Measurements from ENCODE around the gene TRIP12.
"Not testable (repeated sequence)": the region's sequence is repeated elsewhere in the genome, so short reads cannot be mapped to it uniquely, and the experiment has no call there.

Gene TRIP12

DNA sequence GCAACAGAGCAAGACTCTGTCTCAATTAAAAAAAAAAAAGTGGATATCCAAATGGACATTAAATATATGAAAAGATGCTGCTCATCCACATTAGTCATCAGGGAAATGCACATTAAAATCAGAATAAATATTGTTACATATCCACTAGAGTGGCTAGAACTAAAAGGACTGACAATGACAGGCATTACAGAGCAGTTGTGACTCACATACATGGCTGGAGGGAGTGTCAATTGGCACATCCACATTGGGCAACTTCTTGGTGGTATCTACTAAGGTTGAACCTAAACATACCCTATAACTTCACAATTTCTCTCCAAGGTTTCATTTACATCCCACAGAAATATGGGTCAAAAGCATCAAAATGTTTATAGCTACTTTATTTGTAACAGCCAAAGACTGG, 193.4 kb downstream of the TRIP12 start:
- TF ChIP-seq POLR2A (IDR thresholded peaks at IDR 0.05; ENCODE audit: low read length): no peak
- TF ChIP-seq GATA1 (IDR thresholded peaks at IDR 0.05; ENCODE audit: low read depth, low read length): no peak
- no peak for DNase-seq

DNA sequence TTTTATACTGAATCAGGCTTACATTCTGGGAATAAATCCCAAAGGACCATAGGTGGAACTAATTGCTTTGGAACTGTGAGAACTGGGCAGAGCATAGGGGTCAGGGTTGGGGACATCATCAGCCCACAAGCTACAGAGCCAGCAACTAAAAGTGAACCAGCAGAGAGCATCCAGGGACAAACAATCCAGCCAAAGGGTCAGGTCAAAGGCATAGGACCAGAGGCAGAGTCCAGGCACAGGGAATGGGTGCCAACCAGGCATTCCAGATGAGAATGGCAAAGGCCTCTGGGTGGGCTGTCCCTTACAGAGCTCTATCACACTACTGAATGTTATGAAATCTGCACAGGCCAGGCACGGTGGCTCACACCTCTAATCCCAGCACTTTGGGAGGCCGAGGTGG, 195.2 kb downstream of the TRIP12 start:
- no peak for DNase-seq
- no peak for TF ChIP-seq GATA1 (IDR thresholded peaks at IDR 0.05; ENCODE audit: low read depth, low read length)
- TF ChIP-seq POLR2A (IDR thresholded peaks at IDR 0.05; ENCODE audit: low read length): no peak

DNA sequence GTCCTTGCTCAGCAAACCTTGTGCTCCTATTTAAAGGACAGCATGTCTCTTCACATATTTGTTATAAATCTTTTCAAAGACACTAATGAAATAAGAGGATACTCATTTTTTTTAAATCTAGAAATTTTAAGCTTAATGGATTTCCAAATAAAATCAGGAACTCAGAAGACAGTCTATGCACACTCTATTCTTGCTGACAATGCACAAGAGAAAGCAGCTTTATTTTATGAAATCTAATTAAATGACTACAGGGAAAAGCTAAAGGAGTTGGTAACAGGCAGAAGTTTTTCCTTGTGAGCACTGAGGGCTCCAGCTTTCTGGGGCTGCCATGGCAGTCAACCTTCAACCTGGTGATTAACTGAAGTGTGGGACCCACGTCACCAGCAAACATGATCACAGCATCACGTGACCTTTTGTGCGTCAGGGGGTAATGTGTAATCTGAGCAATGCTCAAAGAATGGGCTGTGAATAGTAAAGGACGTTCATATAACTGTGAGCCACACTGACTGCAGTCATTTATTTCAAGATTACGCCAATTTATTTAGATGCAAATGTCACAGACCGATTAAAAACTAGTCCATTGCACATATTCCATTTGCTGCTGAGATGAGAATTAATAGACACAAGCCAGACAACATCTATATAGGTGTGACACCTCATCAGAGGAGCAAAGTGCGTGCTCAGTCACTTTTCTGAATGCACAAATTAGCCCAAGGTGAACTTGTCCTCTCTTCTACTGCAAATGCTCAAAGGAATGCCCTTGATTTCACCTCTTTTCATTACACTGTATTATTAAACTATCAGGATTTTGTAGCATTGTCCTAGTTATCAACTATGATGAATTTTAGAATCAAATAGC, 195.9 kb downstream of the TRIP12 start:
- DNase-seq: no peak

DNA sequence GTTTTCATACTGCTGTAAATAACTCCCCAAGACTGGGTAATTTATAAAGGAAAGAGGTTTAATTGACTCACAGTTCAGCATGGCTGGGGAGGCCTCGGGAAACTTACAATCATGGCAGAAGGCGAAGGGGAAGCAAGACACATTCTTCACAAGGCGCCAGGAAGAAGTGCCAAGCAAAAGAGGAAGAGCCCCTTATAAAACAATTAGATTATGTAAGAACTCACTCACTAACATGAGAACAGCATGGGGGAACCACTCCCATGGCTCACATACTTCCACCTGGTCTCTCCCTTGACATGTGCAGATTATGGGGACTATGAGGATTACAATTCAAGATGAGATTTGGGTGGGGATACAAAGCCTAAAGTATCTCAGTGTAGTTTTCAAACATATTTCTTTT, 198.6 kb downstream of the TRIP12 start:
- DNase-seq: not testable (repeated sequence)

More for the DNA sequence above, 195.9 kb downstream of the TRIP12 start:
- TF ChIP-seq GATA1 (IDR thresholded peaks at IDR 0.05; ENCODE audit: low read depth, low read length): no peak
- TF ChIP-seq POLR2A (IDR thresholded peaks at IDR 0.05; ENCODE audit: low read length): no peak

DNA sequence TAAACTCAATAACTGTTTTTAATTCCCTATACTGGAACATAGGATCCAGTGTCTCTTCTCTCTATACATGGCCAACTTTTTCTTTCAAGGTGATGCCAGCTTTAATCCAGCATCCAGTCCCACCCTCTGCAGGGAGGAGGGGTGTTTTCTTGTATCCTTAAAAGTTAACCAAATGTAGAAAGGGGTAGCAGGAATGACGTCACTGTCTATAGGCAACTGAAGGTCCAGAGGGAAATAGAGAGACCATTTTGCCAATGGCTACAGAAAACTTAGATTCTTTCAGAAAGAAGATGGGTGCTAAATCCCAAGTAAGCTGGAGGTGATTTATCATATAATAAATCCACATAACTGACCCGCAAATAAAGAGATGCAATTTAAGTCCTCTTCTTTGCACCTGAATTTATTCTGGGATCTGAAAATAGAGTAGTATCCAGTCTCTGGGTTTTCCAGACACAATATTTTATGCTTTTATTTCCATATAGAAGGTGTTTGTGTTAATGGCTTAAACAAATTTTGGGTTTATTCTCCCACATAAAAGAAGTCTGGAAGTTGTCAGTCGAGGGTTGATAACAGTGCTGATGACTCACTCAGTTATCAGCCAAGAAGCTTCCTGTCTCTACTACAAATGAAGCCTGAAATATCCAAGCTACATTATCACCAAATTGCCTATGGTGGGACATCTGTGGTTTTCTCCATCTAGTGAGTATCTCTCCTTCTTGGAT, 201.7 kb downstream of the TRIP12 start:
- DNase-seq: no peak
- no peak for TF ChIP-seq GATA1 (IDR thresholded peaks at IDR 0.05; ENCODE audit: low read depth, low read length)
- no peak for TF ChIP-seq POLR2A (IDR thresholded peaks at IDR 0.05; ENCODE audit: low read length)

DNA sequence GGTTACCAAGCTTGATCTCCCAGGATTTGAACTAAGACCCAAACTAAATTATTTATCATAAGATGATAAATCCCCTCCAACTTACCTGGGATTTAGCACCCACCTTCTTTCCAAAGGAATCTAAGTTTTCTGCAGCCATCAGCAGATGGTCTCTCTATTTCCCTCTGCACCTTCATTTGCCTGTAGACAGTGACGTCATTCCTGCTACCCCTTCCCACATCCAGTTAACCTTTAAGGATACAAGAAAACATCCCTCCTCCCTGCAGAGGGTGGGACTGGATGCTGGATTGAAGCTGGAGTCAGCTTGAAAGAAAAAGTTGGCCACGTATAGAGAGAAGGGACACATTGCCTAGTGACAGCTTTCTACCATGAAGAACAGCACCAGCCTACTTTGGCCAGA, 203.8 kb downstream of the TRIP12 start:
- DNase-seq: no peak
- TF ChIP-seq POLR2A (IDR thresholded peaks at IDR 0.05; ENCODE audit: low read length): no peak
- no peak for TF ChIP-seq GATA1 (IDR thresholded peaks at IDR 0.05; ENCODE audit: low read depth, low read length)

DNA sequence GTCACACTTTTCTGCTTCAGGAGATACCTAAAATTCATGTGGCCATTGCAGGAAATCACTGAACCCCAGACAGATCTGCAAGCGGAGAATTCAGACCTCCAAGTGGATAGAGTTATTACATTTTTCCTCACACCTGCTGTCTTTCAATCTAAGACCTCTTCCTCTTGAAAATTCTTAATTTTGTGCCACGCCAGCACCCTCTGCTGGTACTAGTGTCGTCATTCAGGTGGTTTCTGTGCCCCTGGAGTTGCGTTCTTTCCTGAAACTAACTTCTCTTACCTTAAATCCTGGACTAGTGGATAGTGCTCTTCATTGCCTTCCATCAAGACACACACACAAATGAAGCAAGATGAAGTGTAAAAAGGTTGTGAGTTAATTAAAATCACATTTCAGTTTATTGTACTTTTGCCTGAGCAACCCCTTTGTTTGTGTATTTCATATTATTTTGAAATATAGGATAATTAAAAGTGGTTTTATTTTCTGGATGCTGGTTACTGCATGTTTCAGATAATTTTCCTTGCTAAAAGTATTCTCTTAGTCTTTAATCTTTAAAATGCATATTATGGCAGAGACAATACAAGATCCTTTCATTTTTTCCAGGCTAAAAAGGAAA, 205.8 kb downstream of the TRIP12 start:
- TF ChIP-seq POLR2A (IDR thresholded peaks at IDR 0.05; ENCODE audit: low read length): no peak
- no peak for TF ChIP-seq GATA1 (IDR thresholded peaks at IDR 0.05; ENCODE audit: low read depth, low read length)
- DNase-seq: peak; percentile 22 to 39

DNA sequence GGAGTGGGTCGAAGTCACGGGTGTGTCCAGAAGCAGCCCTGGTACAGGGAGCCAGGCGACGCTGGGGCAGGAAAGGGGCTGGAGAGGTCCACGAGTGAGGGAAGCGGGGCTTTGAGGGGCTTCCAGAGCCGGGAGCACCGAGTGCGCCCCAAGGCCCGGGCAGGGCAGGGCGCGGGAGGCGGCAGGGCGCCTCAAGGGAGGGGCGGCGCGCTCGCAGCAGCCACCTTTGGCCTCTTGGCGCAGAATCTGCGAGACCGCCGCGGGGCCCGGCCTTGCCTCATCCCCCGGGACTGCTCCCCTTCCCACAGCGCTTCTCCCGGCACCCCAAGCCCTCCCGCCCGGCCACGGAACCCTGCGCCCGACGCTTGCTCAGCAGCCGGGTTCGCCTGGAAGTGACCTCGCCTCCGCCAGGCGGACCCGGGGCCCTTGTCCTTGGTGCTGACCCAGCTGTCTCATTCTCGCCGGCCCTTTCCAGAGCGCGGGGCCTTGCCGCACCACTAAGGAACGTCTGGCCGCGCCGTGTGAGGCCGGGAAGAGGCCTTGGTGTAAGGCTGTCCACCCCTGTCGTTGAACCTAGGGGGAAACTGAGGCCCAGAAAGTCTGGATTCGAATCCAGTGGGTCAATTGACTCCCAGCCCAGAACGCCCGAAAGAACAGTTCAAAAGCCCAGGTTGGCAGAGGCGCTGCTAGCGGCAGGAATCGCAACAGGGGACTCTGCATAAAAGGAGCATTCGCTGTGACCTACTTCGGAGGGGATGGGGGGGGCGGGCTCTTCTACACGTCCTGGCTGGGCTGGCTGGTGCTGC, 206.9 kb downstream of the TRIP12 start:
- DNase-seq: peak; percentile 36 to 51
- TF ChIP-seq GATA1 (IDR thresholded peaks at IDR 0.05; ENCODE audit: low read depth, low read length) (no peak), POLR2A (IDR thresholded peaks at IDR 0.05; ENCODE audit: low read length) (no peak)

DNA sequence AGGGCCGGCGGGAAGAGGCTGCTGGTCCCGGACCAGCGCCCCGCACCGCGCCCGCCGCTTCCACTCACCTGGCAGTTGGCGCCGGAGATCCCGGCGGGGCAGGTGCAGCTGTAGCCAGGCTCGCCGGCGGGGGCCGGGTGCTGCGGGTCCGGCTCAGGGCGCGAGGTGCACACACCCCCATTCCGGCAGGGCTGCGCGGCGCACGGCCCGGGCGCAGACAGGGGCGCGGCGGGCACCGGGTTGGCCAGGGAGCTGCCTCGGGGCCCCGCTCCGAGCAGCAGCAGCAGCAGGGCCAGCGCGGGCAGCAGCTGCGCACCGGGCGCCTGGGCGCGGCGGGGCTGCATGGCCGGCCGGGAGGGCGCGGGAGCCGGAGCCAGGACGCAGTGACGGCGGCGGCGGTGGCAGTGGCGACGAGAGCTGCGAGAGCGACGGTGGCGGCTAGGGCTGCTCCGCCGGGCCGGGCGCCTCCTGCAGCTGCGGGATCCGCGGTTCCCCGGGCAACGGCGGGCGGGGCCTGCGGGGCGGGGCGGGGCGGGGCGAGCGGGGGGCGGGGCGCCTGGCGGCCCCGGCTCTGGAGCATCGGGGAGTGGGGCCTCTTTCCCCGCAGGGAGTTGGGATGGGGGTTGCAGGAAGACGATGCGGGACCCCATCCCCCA, 207.6 kb downstream of the TRIP12 start, which contains the start of gene DNER:
DNER (minus strand) TSS at position 476 of the 656 bp plus-strand sequence; CDS start at position 344, 132 bp downstream.
- peak; percentile 36 to 44 for DNase-seq
- no peak for TF ChIP-seq POLR2A (IDR thresholded peaks at IDR 0.05; ENCODE audit: low read length)
- no peak for TF ChIP-seq GATA1 (IDR thresholded peaks at IDR 0.05; ENCODE audit: low read depth, low read length)
